ENCODE measurements around the gene TXNIP.
A peak's percentile ranks its signal among the peaks of the same experiment; 100 is the strongest.
"Not testable (repeated sequence)": the region's sequence is repeated elsewhere in the genome, so short reads cannot be mapped to it uniquely, and the experiment has no call there.

The TXNIP gene

DNA sequence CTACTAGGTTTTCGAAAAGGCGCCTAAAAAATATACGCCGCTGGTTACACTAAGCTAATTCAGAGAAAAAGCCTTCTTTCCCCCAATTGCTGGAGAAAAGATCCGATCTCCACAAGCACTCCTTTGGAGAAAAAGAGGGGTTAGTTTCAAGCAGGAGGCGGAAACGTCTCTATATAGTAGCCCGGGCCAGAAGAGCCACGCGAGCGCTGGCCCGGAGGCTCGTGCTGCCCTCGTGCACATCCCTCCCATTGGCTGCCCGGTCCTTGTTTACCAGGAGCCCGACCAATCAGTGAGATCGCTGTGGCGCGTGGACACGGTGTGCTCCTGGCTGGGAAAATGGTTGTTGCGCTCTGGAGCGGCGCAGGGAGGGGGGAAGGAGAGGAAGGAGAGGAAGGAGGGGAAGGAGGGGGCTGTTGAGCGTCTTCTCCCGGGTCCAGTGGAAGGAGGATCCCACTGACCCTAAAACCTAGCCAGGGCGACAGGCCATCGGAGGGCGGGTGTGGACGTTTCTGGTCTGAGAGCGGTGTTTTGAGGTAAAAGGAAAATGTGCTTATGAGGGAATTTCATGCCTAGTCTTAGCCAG is at the start of gene TXNIP:
Gene TXNIP, minus strand, starts transcription at position 147 of the 583 bp plus-strand sequence. CDS start 313 bp downstream, outside the sequence.
- peak; percentile 77 to 89 (median 86) for DNase-seq (ENCODE audit: low read depth in 4 of 4, low spot score in 1 of 4)

DNA sequence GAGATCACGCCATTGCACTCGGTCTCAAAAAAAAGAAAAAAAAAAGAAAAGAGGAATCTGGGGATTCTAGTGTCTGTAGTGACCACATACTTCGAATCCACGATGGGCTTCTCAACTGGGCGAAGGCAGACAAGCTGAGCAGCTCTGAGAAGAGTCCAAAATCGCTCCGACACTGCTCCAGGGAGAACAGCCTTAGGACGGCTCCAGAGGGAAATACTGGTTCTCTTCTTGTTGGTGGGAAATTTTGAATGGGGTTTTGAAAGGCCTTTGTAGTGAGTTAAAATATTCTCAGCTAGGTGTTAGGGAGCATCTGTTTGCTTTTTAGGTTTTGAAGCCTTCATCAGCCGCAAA is 43.4 kb upstream of the TXNIP start:
- no peak for DNase-seq (ENCODE audit: low read depth in 4 of 4, low spot score in 1 of 4)

DNA sequence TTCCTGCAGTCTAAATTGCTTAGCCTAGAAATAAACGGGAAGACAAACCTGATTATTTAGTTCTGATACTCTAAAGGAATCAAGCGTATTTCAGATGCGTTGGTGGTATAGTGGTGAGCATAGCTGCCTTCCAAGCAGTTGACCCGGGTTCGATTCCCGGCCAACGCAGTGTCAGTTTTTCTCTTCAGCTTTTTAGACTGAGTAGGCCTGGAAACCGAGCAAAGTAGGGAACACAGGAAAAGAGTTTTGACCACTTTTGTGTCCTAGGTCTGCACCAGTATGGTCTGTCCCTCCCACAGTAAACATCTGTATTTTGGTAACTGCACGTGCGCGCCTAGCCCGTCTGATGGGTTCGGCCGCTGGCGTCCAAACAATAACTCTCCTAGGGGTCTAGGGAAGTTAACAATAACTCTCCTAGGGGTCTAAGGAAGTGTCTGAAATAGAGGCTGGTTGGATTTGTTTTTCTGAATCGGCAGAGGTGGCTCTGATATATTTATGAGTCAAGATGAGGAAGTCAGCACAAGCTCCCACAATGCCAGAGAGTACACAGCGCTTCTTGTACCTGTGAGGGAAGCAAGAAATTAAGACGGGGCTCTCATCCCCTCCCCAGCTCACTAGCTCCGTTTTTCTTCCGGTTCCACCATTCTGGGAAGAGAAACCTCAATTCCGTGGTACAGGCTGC is 40.7 kb upstream of the TXNIP start:
- peak; percentile 44 to 77 (median 74) for DNase-seq (ENCODE audit: low read depth in 4 of 4, low spot score in 1 of 4)

DNA sequence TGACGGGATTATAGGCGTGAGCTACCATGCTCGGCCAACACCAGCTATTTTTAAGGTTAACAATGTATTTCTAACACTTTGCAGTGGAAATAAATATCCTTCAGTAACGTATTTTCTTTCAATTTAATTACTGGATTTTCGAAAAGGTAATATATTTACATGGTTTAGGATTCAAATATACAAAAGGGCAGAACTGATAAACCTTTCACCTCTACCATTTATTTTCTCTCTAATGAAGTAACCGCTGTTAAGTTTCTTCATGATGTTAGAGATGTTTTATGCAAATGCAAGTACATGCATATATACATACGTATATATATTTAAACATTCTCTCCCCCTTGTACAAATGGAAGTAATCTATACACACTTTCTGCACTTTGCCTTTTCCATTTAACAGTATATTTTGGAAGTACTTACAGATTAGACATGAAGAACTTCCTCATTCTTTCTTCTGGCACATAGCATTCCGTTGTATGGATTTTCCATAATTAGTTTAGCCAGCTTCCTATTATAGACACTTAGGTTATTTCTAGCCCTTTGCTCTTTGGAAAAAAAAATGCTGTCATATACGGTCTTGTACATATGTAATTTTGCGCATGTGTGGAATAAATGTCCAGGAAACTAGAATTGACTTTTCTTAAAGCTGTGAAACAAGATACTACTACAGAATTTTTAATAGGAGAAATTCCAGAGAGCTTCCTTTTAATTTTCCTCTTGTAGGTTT is 40.0 kb upstream of the TXNIP start:
- no peak for DNase-seq (ENCODE audit: low read depth in 4 of 4, low spot score in 1 of 4)

GRCh38 chr1:146035048-146035423 is 38.7 kb upstream of the TXNIP start:
- DNase-seq (ENCODE audit: low read depth in 4 of 4, low spot score in 1 of 4): no peak

GRCh38 chr1:146032631-146033219 is 36.3 kb upstream of the TXNIP start:
- DNase-seq (ENCODE audit: low read depth in 4 of 4, low spot score in 1 of 4): no peak

DNA sequence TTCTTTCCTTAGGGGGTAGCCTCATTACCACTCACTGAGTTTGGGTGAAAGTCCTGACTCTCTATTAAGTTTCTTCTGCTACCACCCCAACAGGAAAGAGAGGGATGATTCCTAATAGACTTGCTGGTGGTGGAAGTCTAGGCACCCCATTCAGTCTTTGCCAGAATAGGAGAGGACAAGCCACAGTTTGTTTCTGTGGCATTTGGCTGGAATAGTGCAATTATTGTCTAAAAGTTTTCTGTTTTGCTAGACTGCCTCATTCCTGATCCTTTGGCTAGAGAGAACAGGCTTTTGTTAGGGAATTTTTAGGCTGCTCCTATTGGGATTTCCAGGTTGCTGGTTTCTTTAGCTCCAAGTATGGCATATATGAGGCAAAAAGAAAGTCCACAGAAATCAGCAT is 35.1 kb upstream of the TXNIP start:
- DNase-seq (ENCODE audit: low read depth in 4 of 4, low spot score in 1 of 4): no peak

GRCh38 chr1:146029117-146029516 is 32.7 kb upstream of the TXNIP start:
- no peak for DNase-seq (ENCODE audit: low read depth in 4 of 4, low spot score in 1 of 4)

DNA sequence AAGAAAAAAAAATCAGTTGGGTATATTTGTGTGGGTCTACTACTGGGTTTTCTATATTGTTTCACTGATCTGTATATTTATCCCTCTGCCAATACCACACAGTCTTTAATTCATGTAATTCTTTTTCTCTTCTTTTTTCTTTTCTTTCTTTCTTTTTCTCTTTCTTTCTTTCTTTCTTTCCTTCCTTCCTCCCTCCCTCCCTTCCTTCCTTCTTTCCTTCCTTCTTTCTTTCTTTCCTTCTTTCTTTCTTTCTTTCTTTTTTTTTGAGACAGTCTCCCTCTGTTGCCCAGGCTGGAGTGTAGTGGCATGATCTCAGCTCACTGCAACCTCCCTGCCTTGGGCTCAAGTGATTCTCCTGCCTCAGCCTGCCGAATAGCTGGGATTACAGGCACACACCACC is 30.3 kb upstream of the TXNIP start:
- DNase-seq (ENCODE audit: low read depth in 4 of 4, low spot score in 1 of 4): not testable (repeated sequence)

GRCh38 chr1:146025787-146026495 is 29.6 kb upstream of the TXNIP start:
- DNase-seq (ENCODE audit: low read depth in 4 of 4, low spot score in 1 of 4): not testable (repeated sequence)

GRCh38 chr1:146022403-146023127 is 26.2 kb upstream of the TXNIP start:
- no peak for DNase-seq (ENCODE audit: low read depth in 4 of 4, low spot score in 1 of 4)

DNA sequence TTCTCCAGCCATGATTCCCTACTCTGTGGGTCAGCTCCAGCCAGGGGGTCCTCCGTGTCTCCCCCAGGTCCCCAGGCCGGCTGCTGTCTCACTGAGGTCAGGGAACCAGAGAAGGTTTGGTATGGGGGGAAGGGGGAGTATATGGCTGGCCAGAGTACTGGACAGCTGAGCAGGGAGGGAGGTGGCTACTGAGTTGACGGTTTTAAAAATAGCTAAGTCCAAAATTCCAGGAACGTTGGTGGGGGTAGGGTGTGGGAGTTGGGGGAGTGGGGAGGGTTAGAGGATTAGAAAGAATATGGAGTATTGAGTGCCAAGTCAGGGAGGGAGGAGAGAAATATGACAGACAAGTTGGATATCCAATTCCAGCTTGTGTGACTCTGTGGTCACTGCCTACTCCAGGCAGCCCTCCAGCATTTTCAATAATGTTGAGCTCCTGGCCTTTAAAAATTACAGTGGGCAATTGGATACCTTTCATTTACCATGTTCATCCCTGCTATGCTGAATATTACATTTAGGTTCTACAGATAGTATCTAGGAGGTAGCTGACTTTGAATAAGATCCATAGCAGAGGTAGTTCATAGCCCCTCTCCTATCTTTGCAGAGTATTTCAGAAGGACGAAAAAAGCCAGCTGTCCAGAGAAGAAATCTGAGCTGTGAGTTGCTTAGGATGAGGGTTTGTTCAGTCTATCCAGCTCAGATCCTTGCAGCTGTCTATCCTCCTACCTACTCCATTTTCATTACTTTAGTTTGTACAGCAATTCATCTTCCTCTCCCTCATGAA is 25.4 kb upstream of the TXNIP start, which contains the start of gene HJV:
Gene HJV, minus strand, starts transcription at position 114 of the 781 bp plus-strand sequence. CDS start 1,504 bp downstream, outside the sequence.
- no peak for DNase-seq (ENCODE audit: low read depth in 4 of 4, low spot score in 1 of 4)

- no peak for DNase-seq (ENCODE audit: low read depth in 4 of 4, low spot score in 1 of 4)
These were observed 24.7 kb upstream of the TXNIP start for GRCh38 chr1:146021050-146021445.

GRCh38 chr1:146020058-146021049 is 24.0 kb upstream of the TXNIP start:
- DNase-seq (ENCODE audit: low read depth in 4 of 4, low spot score in 1 of 4): no peak

- DNase-seq (ENCODE audit: low read depth in 4 of 4, low spot score in 1 of 4): no peak
These were observed 23.1 kb upstream of the TXNIP start for GRCh38 chr1:146019231-146020057.

DNA sequence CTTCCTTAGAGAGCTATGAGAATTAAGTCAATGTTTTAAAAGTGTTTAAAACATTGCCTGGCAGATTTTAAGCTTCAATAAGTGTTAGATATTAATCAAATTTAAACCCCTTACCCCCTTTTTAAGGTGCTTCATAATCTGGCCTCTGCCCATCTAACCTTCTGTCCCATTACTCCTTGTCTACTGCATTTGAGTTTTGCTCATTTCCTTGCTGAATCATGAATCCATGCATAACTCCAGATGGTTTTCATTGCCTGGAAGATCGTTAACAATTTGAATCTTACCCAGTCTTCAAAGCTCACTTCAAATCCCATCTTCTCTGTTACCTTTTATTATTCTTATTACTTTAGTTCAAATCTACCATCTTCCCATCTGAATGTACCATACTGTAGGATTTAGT is 20.5 kb upstream of the TXNIP start:
- no peak for DNase-seq (ENCODE audit: low read depth in 4 of 4, low spot score in 1 of 4)

DNA sequence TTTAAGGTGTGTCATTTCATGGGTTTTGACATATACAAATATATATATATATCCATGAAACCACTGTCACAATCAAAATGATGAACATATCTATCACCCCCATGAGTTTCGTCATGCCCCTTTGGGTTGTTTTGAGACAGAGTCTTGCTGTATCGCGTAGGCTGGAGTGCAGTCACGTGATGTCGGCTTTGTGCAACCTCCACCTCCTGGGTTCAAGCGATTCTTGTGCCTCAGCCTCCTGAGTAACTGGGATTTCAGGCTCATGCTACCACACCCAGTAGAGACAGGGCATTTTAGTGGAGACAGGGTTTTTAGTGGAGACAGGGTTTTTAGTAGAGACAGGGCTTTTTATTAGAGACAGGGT is 17.2 kb upstream of the TXNIP start:
- no peak for DNase-seq (ENCODE audit: low read depth in 4 of 4, low spot score in 1 of 4)
